HS-5 (cell line): ENCODE results near the gene UBR7.

ENCODE experiments used
- DNase-seq: peaks from one replicate; pipeline ENCODE4 v3.0.0-alpha.2; 2012; ENCODE audit warnings: low read depth

Gene UBR7

DNA sequence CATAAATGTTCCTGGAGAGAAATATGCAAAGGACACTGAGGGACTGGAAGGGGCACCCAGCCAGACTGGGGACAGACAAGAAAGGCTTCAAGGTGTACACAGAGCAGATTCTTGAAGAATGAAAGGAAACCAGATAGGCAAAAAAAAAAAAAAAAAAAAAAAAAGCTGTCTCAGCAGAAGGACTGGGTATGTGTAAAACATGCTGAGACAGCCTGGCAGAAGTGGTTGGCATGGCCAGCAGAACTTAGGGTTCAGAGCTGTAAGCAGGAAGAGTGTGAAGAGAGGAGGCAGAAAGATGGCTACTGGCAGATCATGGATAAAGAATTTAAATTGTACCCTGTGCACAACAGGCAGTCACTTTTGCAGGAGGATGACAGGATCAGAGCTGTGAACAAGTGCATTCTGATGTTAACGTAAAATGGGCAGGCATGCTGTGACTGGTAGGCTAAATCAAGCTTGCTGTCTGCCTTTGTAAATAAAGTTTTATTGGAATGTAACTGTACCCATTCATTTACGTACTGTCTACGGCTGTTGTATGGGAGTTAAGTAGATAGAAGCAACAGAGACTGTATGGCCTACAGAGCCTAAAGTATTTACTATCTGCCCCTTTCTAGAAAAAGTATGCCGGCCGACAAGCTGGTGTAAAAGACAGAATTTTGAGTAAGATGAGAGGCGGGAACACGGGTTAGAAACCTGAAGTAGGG is 42.2 kb downstream of the UBR7 start:
- no peak for DNase-seq

DNA sequence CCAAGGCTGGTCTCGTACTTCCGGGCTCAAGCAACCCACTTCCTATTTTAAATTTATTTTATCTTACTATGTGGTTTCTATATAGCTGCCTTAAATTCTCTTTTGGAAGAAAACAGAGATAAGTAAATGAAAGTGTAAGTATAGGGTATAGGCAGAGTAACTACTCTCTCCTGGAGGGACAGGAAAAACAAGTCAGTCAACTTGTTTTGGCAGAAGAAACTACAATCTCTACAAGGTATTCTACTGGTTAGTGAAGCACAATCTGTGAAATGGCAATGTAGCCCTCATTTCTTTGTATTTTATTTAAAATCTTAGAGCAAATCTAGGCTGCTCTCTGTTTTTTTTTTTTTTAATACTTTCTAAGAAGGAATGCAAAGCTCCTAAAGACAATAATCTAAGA is 55.4 kb downstream of the UBR7 start:
- DNase-seq = no peak

DNA sequence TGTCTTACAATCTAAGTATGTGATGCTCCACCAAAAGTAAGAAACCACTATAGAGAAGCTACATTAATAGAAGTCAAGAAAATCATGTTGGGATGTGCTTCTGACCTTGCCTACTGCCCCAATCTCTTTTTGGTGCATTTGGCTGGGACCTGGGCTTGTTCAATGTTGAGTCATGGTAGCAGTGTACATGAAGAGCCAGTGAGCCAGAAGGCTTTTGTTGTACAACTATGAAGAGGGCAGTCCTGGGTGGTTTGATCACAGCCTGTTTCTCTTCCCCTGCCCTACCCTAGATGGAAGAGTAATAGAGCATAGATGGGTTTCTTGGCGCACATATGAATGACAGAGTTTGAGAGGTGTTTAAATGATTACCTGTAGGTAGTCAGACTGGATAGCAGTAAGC is 56.4 kb downstream of the UBR7 start:
- DNase-seq = no peak

DNA sequence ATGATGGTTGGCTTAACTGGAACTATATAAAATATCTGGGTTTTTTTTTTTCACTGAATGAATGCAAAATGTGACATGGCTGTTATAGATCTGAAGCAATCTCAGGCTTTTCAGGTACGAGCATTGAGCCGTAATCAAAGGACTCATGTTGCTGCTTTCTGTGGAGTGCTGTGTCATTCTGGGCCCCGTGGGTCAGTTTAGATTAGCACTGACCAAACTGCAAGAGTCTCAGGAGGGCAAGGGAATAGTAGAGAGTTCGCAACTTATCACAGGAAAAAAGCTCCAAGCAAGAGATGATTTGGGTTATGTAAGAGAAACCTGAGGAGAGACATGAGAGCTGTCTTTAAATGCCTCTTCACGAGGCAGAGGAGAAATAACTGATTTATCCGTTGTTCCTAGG is 59.1 kb downstream of the UBR7 start:
- DNase-seq = no peak

DNA sequence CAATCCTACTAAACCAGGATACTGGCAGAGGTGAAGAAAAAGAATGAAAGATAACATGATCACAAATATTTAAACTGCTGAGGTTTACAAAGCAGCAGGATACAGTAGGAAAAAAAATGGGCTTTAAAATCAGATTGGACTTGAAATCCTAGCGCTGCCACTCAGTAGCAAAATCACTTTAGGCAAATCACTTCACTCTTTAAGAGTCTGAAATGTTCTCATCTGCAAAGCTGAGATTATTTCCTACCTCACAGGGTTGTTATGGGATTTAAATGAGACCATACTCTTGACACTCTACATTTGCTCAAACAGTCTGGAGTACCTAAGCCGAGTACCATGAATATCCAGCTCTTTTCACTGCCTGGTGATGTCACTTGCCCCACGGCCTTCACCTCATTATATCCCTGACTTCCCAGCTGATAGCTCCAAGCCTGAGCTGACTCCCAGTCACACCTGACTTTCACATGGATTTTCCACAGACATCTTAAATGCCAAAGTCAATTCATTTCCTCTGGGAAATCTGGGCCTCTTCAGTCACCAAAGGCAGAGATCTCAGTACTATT is 60.2 kb downstream of the UBR7 start:
- no peak for DNase-seq

DNA sequence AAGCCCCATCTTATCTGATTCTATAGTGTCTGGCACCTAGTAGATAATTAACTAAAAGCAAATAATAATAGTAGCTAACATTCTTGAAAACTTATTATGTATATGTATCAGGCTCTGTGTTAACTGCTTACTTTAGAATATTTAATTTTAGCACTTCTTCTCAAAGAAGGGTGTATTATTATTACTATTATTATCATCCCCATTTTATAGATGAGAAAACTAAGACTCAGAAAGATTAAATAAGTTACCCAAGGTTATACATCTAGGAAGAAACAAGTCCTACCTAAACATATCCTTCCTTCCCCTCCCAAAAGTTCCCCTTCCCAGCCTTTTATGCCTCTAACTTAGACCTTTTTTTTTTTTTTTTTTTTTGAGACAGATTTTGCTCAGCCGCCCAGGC is 61.4 kb downstream of the UBR7 start:
- no peak for DNase-seq

DNA sequence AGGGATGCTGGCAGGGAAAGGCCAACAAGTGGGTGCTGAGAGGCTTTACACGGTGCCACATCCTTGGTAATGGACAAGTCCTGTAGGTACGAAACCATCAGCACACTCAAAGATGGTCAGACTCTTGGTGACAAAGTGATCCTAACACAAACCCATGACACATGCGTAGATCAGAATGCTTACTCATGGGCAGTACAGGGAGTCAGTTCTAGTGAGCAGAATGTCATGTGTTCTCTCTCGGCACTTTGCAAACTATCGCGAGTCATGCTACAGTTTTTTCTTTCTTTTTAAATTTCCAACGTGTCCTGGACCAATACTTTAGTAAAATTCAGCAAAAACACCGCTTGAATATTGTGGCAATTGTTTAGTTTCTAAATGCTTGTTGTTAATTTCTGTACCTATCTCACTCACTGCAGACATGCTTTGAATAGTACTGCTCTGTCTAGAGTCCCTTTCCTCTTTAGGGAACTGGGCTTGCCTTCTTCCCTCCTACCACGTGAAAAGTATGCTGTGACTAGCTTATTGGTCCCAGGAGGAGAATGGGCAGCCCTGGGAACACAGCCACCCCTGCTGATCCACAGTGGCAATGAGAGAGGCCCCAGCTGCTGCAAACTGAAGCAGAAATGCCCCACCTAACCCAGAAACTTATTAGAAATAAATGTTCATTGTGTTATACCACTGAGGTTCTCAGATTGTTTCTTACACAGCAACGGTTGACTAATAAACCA is 62.4 kb downstream of the UBR7 start:
- peak; percentile 34 for DNase-seq

DNA sequence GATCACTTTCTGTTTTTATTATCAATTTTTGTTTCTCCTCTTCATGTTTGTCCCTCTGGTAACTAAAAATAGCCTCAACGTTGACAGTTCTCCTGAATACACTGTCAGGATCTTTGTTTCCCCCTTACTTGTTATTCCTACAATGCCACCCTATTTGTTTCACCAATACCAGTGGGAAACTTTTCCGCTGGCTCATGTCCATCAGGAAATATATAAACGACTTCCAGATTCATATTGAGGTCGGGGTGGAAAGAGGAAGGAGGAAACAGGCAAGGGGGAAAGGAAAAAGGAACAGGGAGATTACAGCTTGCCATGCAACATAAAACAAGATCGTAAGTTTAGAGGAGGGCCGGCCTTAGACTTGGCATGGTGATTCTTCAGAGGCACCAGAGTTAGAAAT is 64.1 kb downstream of the UBR7 start:
- DNase-seq = no peak

DNA sequence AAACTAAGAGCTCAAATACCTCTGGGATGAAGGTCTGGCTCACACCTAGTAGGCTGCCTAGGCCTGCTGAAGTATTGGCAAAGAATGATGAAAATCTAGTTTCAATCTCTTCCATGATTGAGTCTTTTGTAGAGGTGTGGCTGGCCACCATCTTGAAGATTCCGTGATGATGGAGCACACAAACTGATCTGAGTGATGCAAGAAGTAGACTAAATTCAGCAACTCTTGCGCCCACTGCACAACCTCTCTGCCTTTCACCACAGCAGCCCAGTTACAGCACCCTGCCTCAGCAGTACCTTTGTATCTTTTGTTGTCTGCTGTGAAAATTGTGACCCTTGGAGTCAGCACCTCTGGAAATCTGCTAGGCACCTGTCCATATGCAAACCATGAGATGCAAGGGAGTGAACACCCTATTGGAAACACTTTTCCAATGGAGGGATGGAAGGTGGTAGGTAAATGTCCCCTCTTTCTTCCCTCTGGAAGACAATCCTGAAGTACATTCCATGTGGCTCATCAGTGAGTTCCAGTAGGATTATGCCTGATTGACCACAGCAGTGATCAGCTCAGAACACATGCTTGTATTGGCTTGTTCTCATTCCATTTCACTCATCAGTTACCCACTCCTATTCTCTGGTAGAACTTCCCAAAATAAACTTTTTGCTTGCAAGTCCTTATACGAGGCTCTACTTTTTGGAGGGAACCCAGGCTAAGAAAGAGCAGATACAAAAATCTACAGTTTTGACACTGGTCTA is 67.2 kb downstream of the UBR7 start:
- no peak for DNase-seq

DNA sequence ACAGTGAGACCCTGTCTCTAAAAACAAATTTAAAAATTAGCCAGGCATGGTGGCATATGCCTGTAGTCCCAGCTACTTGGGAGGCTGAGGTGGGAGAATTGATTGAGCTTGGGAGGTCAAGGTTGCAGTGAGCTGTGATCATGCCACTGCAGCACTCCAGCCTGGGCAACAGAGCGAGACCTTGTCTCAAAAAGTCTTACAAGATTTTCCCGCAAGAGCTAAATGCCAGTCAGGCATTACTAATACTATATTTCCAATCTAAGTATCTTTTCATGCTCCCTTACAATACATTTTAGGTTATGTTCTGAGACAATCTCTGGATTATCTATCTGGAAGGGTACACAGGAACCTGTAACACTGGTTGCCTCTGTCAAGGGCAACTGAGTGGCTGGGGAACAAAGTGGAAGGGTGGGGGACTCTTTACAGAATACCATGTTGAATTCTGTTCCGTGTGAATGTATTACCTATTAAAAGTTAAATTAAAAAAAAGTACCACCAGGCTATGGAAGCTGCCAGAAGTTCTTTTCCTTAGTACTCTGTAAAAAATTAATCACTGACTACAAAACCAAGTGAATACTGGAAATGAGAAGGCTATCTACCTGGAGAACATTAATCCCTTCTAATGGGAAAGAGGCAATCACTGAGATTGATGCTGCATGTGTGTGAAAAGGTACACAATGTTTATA is 69.1 kb downstream of the UBR7 start:
- DNase-seq = no peak
